Measurements from ENCODE around the gene HAS3.
A peak's percentile ranks its signal among the peaks of the same experiment; 100 is the strongest.
"Not testable (repeated sequence)": the region's sequence is repeated elsewhere in the genome, so short reads cannot be mapped to it uniquely, and the experiment has no call there.

HAS3 gene

DNA sequence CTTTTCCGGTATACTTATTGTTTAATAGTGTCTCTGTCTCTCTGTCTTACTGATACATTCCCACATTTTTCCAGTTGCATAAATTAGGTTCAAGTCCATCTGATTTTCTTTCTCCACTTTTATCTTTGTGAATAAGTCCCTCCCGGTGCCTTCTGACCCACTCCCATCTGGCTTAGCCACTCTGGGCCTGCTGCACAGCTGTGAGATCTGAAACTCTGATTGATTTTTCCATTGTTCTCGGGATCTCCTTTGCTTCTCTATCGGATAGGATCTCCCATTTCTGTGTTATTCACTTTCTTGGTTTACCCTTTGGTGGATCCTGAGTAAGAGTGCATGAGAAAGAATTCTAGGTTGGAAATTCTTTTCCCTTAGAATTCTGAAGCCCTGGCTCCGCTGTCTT, 35.6 kb downstream of the HAS3 start:
- no peak for DNase-seq (ENCODE audit: extremely low read depth in 1 of 2, low read depth in 1 of 2)

DNA sequence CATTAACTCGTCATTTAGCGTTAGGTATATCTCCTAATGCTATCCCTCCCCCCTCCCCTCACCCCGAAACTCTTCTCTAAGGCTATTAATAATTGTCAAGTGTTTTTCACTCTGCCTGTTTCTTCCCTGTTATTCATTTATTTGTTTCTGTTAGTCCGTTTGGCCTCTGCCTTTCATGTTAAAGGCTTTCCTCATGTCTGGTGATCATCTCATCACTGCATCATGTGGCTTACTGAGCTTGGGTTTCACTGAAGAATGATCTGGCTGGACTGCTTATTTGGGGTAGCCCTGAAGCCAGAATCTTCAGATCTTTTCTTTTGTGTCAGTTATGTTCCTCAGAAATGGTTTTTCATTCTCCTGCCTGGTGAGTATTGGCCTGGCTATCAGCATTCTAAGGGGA, 36.5 kb downstream of the HAS3 start:
- no peak for DNase-seq (ENCODE audit: extremely low read depth in 1 of 2, low read depth in 1 of 2)

DNA sequence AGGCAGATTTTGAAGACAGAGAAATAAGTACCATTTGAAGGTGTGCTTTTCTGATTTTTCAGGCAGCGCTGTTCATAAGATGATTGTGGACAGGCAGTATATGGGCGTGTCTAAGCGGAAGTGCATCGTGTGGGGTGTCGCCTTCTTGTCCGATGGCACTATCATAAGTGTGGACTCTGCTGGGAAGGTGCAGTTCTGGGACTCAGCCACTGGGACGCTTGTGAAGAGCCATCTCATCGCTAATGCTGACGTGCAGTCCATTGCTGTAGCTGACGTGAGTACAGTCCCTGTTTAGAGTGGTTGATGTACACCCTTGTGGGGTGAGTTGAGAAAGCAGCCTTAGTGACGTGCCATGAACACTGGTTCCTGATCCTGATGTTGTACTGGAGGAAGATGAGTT, 37.7 kb downstream of the HAS3 start:
- no peak for DNase-seq (ENCODE audit: extremely low read depth in 1 of 2, low read depth in 1 of 2)

DNA sequence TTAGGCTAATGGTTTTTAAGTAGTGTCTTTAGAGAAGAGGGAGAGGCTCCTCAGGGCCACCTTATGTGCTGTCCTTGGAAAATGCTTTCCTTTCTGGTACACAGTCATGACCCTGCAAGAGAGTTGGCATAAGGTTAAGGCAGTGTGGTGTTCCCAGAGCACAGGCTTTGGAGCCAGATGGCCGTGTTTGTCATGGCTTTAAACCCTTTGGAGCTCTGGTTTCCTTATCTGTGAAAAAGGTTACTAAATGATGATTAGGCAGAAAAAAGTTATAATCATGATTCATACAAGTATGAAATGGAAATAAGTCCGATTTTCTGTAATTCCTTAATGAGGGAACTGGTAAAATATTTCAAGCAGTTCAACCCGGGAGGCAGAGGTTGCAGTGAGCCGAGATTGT, 40.2 kb downstream of the HAS3 start:
- DNase-seq (ENCODE audit: extremely low read depth in 1 of 2, low read depth in 1 of 2): no peak

DNA sequence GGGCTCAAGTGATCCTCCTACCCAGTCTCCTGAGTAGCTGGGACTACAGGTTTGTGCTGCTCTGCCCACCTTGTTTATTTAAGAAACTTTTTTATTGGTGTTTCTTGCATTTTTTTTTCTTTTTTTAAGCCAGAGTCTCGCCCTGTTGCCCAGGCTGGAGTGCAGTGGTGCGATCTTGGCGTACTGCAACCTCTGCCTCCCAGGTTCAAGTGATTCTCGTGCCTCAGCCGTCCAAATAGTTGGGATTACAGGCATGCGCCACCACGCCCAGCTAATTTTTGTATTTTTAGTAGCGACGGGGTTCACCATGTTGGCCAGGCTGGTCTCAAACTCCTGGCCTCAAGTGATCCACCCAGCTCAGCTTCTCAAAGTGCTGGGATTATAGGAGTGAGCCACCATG, 44.2 kb downstream of the HAS3 start:
- not testable (repeated sequence) for DNase-seq (ENCODE audit: extremely low read depth in 1 of 2, low read depth in 1 of 2)

DNA sequence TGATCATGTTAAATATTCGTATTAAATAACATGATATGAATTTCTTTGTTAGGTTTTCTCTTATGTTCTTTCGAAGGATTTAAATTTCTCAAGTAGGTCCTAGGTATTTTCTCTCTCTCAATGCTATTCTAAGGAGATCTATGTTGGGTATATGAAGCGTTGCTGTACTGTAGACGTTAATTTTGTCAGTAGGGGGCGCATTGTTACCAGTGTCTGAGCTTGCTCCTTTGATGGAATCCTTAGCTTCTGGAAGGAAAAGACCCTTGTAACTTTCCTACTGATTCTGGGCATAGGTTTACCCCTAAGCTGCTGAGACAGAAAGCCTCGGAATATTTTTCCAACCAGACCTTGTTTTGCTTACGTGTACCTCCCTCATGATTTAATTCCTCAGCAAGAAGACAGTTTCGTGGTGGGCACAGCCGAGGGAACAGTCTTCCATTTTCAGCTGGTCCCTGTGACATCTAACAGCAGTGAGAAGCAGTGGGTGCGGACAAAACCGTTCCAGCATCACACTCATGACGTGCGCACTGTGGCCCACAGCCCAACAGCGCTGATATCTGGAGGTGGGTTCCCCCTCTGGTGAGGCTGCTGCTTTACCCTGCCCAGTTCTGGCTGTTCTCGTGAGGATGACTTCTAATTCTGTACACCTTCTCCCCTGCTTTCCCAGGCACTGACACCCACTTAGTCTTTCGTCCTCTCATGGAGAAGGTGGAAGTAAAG, 44.9 kb downstream of the HAS3 start:
- no peak for DNase-seq (ENCODE audit: extremely low read depth in 1 of 2, low read depth in 1 of 2)

- no peak for DNase-seq (ENCODE audit: extremely low read depth in 1 of 2, low read depth in 1 of 2)
These were observed 51.7 kb downstream of the HAS3 start for GRCh38 chr16:69157196-69157595.

GRCh38 chr16:69160192-69160591, 54.7 kb downstream of the HAS3 start:
- no peak for DNase-seq (ENCODE audit: extremely low read depth in 1 of 2, low read depth in 1 of 2)

DNA sequence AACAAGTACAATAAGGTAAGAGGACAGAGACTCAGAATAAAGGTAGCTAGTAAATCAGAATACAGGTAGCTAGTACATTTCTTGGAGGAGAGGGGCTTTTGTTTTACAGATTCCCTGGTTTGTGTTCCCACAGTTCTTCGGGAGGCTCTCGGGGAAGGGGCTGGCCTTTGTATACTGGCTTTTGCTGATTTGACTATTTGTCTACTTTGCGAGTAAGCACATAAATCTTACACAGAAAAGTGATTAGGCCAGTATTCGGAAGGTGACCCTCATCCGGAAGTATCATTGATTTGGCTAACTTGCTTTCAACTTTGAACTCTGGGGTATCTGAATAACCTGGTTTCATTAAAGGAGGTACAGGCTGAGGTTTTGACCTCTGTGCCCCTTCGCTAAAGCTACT, 60.1 kb downstream of the HAS3 start:
- no peak for DNase-seq (ENCODE audit: extremely low read depth in 1 of 2, low read depth in 1 of 2)

GRCh38 chr16:69166221-69166833, 60.9 kb downstream of the HAS3 start:
- peak; percentile 55 to 88 for DNase-seq (ENCODE audit: extremely low read depth in 1 of 2, low read depth in 1 of 2)

GRCh38 chr16:69166946-69167930, 61.8 kb downstream of the HAS3 start:
- no peak for DNase-seq (ENCODE audit: extremely low read depth in 1 of 2, low read depth in 1 of 2)
